ENCODE results near the gene DZIP1. TPM values are rescaled to one million over a fixed set of nuclear protein-coding genes. Genes with fewer than 3 reads are reported as not detected.

The DZIP1 gene
- total RNA-seq: 21.2 and 29.9 TPM in 2 replicates

GRCh38 chr13:95644601-95645052 lies at the start of gene DZIP1:
Gene DZIP1 (minus strand): TSS chr13:95644706. CDS start chr13:95642029, 2,677 bp downstream.

GRCh38 chr13:95676762-95677563 lies 32.5 kb upstream of the DZIP1 start, which contains the start of gene DNAJC3:
Gene DNAJC3 (plus strand): TSS chr13:95677139. CDS start chr13:95677256, 117 bp downstream.

GRCh38 chr13:95552539-95553441 lies 91.7 kb downstream of the DZIP1 start, which contains the start of gene CLDN10:
Gene CLDN10 (plus strand): TSS chr13:95552720. CDS start chr13:95552754, 34 bp downstream.

Other genes with a start within 250 kb of the DZIP1 start
- gene CLDN10, start 92.0 kb downstream of the DZIP1 start, total RNA-seq: 0.78 and 1.7 TPM in 2 replicates
- gene DNAJC3, start 32.4 kb upstream of the DZIP1 start, total RNA-seq: 29.9 and 34.5 TPM in 2 replicates